ENCODE results near the gene VRK1.

VRK1 gene

DNA sequence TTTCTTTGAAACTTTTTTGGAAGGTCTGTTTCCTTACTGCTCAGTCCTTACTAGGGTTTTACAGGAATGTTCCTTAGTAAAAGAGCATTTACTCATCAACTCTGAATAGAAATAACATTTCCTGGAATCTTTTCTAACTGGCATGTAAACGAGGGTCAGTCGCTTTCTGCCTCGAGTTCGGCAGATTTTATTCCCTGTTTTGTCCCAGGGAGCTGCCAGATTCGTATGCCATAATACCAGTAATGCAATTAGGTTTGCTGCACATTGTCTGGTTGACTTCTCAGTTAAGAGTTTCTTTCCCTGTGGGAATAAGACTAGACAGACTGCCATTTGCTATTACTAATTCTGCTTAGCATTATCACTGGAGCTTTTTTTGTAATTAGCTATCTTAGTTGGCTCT, 91.9 kb downstream of the VRK1 start:
- DNase-seq = no peak

- DNase-seq = no peak
These were observed 96.9 kb downstream of the VRK1 start for GRCh38 chr14:96893966-96894622.

DNA sequence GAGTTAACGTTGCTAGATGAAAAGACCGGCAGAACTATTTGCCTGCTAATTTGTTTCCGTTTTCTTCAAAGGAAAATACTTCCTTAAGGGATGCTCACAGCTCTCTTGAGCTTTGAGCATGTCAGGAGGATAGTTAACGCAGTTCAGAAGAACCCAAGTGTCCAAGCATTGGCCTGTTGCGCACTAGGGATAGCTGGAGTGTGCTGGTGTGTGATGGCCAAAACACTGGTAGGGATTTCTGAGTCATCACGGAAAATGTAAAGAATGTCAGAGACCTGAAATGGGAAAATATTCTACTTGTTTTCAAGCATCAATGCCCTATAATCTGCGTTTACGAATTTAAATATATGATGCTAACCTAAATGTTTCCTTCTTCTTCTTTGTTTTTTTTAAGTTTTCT, 97.8 kb downstream of the VRK1 start:
- DNase-seq = no peak

- DNase-seq = no peak
These were observed 98.6 kb downstream of the VRK1 start for GRCh38 chr14:96895658-96896271.

- DNase-seq = no peak
These were observed 100.0 kb downstream of the VRK1 start for GRCh38 chr14:96897184-96897583.

GRCh38 chr14:96901227-96901626, 104.0 kb downstream of the VRK1 start:
- no peak for DNase-seq

GRCh38 chr14:96902004-96902403, 104.8 kb downstream of the VRK1 start:
- DNase-seq = no peak

DNA sequence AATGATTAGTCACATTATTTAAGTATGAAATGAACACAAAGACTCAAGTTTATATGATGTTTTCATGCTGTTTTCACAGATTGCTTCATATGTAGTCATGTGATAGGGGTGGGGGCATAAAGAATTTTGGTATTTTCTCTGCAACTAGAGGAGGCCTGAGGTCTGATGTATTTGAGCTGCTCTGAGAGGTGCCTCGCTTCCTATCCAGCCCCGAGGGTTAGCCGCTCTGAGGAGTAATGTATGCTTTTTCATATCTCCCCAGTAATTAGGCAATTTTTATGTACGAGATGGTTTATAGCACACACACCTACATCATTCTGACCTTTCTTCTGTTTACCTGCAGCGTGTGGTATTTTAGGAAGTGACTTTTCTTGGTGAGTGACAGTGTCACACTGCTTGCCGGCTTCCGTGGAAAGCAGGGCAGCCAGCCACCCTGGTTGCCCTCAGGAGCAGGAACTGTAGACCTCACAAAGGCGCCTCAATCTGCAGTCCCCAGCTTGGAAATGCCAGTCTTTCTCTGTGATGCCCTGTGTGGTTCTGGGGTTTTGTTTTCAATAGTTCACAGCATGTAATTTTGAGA, 106.4 kb downstream of the VRK1 start:
- no peak for DNase-seq

GRCh38 chr14:96904201-96904600, 107.0 kb downstream of the VRK1 start:
- DNase-seq = no peak

- DNase-seq = no peak
These were observed 107.9 kb downstream of the VRK1 start for GRCh38 chr14:96905065-96905464.

DNA sequence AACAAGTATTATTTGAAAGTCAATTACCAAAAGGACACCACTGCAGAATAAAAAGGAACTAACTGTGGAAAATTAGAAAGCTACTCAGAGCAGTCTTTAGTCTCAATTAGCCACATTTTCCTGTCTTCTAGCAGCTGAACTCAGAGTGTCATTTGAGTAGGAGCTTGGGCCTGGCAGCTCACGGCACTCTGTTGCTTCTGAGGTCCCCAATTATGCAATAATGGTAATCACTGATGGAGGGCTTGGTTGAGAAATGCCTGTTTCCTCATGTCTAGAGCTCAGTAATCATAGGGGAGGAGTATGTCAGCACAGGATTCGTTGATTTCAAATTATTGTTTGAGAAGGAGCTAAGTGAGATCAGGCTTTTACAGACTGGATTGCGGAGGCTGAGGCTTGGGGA, 108.6 kb downstream of the VRK1 start:
- no peak for DNase-seq

DNA sequence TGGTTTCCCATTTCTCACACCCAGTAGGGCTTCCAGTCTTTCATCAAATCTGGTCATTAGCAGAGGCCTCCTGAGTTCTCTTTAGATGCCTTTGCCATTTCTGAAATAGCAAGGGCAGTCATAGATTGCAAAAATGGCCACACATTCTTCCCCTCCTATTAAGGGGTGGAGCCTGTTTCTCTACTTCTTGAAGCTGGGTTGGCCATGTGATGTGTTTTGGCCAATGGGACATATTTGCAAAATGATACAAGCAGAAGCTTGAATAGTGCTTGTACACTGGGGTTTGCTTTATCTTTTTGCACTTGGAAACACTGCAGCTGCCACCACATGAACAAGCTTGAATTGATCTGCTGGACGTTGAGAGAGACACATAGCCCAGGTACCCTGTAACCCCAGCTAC, 109.3 kb downstream of the VRK1 start:
- no peak for DNase-seq

DNA sequence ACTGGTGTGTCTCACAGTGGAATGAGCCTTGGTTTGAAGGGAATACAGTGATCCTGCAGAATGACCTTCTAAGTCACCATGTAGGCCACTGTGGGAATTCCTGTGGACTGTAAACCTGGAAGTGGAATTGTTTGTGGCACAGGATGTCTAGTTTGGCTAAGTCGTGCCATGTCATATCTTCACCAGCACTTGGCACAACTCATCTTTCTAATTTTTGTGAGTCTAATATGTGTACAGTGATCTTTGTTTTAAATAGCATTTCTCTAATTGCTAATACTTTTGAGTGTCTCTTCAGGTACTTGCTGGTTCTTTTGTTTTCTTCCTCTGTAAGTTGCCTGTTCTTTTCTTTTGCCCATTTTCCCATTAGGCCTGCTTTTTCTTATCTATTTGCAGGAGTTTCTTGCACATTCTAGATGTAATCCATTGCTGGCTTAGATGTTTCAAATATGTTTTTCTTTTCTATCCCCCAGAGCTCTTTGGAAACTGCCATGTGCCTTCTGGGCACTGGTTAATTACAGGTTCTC, 112.7 kb downstream of the VRK1 start:
- DNase-seq = no peak

DNA sequence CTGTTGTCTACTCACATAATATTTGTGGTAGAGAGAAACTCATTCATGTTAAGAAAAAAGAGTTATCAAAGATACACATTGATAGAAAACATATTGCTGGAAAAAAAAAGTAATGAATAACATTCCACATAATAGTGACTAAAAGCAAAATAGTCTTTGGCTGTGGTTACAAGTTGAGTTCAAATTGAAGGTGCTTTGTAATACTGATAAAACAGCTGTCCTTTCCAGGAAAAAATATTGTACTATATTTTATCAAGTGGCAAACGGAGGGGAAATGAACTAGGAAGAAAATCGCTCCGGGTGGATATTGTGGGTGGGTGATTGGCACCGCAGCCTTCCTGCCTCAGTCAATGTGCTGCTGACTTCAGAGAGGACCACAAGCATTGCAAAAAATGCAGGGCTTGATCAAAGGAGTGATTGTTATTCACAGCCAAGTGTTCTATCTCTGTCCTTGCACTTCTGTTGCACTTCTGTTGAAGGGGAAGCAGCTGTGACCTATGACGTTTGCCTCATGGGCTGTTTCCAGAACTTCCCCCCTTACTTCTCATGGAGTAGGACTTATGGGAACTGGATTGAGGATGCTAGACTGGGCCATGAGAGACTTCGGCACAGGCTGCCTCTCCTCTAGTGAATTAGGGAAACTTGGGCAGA, 114.4 kb downstream of the VRK1 start:
- no peak for DNase-seq

DNA sequence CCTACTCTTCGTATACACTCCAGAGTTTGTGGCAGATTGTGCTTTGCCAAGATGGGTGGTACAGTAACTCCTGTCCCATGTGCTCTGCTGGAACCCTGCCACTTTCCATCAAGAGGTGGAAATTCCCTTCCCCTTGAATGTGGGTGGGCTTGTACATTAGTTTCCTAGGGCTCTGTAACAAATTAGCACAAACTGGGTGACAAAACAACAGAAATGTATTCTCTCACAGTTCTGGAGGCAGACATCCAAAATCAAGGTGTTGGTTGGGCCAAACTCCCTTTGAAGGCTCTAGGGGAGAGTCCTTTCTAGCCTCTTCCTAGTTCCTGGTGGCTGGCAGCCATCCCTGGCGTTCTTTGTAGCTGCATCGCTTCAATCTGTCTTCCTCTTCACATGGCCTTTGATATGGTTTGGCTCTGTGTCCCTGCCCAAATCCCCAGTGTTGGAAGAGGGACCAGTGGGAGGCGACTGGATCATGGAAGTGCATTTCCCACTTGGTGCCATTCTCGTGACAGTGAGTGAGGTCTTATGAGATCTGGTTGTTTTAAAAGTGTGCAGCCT, 117.5 kb downstream of the VRK1 start:
- no peak for DNase-seq

DNA sequence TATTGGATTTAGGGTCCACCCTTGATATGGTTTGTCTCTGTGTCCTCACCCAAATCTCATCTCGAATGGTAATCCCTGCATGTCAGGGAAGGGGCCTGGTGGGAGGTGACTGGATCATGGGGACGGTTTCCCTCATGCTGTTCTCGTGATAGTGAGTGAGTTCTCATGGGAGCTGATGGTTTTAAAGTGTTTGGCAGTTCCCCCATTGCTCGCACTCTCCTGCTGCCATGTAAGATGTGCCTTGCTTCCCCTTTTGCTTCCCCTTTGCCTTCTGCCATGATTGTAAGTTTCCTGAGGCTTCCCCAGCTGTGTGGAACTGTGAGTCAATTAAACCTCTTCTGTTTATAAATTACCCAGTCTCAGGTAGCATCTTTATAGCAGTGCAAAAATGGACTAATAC, 118.3 kb downstream of the VRK1 start:
- no peak for DNase-seq

DNA sequence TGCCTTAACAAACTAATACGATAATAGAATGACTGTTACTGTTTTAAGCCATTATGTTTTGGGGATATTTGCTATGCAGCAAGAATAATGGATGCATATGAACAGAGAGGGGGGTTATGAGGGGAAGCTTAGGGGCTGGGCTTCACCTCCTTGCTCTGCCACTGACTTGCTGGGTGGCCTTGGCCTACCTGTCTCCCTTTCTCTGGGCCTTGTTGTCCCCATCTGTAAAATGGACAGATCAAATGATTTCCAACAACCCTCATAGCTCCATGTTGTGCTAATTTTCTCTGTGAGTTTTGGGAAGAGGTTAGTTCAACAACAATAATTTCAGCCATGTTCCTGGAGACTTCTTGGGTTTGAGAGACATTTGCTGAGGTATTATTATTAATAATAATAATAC, 119.6 kb downstream of the VRK1 start:
- no peak for DNase-seq

GRCh38 chr14:96917442-96917963, 120.3 kb downstream of the VRK1 start:
- no peak for DNase-seq

- DNase-seq = no peak
These were observed 122.8 kb downstream of the VRK1 start for GRCh38 chr14:96920023-96920422.

DNA sequence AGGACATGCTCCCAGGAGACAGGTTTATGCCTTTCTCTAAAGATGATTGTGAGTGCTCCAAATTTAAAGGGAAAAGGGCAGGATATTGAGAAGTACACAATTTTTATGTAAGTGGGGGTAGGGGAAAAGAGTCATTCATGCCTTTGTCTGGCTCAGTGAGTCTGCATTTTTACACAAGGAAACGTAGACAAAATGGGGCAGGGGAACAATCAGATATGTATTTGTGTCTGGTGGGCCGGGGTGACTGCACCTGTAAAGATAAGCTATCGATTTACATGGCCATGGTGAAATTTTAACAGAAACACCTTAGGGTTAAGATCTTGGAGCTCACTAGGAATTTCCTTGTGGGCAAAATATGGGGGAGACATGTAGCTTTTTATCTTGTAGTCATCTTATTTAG, 123.6 kb downstream of the VRK1 start:
- no peak for DNase-seq

DNA sequence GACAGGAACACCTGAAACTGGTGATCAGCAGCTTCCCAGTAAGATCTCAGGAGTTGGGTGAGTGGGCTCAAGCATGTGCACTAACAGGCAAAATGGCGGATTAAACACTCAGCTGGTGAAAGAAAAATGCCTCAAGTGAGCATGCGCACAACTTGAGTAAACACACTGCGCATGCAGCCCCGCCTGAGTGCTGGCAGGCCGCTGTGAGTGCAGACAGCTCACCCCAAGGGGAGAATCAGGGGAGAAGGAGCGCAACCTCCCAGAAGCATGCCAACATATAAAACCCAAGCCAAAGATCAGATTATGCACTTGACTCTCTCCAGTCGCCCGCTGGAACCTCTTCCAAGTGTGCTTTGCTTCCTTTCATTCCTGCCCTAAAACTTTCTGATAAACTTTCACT, 125.8 kb downstream of the VRK1 start:
- DNase-seq = no peak

- no peak for DNase-seq
These were observed 128.2 kb downstream of the VRK1 start for GRCh38 chr14:96925422-96925821.

GRCh38 chr14:96926001-96926400, 128.8 kb downstream of the VRK1 start:
- no peak for DNase-seq
